HG02852 (cell line): Measurements from ENCODE around the gene GNAT2.

Source experiments
- ATAC-seq: cut with Tn5 transposase; IDR thresholded peaks from one replicate; pipeline ENCODE4 v1.9.1; 2021; ENCODE audit warnings: mild to moderate bottlenecking, moderate library complexity; ENCODE audit not compliant: unreplicated experiment

GNAT2 gene

GRCh38 chr1:109642626-109643025 lies 23.2 kb upstream of the GNAT2 start:
- no peak for ATAC-seq

- no peak for ATAC-seq
Observed at GRCh38 chr1:109641861-109642260, 22.4 kb upstream of the GNAT2 start.

GRCh38 chr1:109641078-109641740 lies 21.8 kb upstream of the GNAT2 start:
- no peak for ATAC-seq

- peak; percentile 54 for ATAC-seq
Observed at GRCh38 chr1:109640285-109640865, 21.0 kb upstream of the GNAT2 start.

- ATAC-seq: no peak
Observed at GRCh38 chr1:109639841-109640184, 20.4 kb upstream of the GNAT2 start.

GRCh38 chr1:109639063-109639840 lies 19.8 kb upstream of the GNAT2 start:
- no peak for ATAC-seq

- ATAC-seq: no peak
Observed at GRCh38 chr1:109637446-109637845, 18.0 kb upstream of the GNAT2 start.

- no peak for ATAC-seq
Observed at GRCh38 chr1:109636201-109636952, 17.0 kb upstream of the GNAT2 start.

- ATAC-seq: no peak
Observed at GRCh38 chr1:109635862-109636200, 16.4 kb upstream of the GNAT2 start.

GRCh38 chr1:109634771-109635750 lies 15.6 kb upstream of the GNAT2 start:
- no peak for ATAC-seq

GRCh38 chr1:109634292-109634691 lies 14.9 kb upstream of the GNAT2 start:
- ATAC-seq: no peak

GRCh38 chr1:109632671-109633346 lies 13.4 kb upstream of the GNAT2 start:
- ATAC-seq: no peak

- no peak for ATAC-seq
Observed at GRCh38 chr1:109631513-109632505, 12.4 kb upstream of the GNAT2 start.

GRCh38 chr1:109630898-109631512 lies 11.6 kb upstream of the GNAT2 start:
- no peak for ATAC-seq

GRCh38 chr1:109630081-109630897 lies 10.9 kb upstream of the GNAT2 start:
- no peak for ATAC-seq

GRCh38 chr1:109629372-109630030 lies 10.1 kb upstream of the GNAT2 start:
- no peak for ATAC-seq
